B cell (primary cell): ENCODE data around the gene IGF1. TPM values are rescaled to one million over a fixed set of nuclear protein-coding genes. Genes with fewer than 3 reads are reported as not detected.

Experiments
- ATAC-seq: fragments of 200-7000 bp; cut with Tn5 transposase; one replicate; pipeline ENCODE4 v1.10.0; 2021; ENCODE audit warnings: low read depth, mild to moderate bottlenecking, moderate number of reproducible peaks, moderate library complexity
- CTCF ChIA-PET: fragments of 350-600 bp; sonication (Branson Sonifier 250); formaldehyde crosslinking; loops from one replicate; lab custom pipeline; 2021; ENCODE audit warnings: antibody characterized with exemption, inconsistent platforms; lab: Charles Lee
- POLR2A ChIA-PET: fragments of 350-600 bp; sonication (Branson Sonifier 250); formaldehyde crosslinking; loops from one replicate; lab custom pipeline; 2021; ENCODE audit warnings: antibody characterized with exemption; lab: Charles Lee
- DNase-seq: peaks from one replicate; pipeline ENCODE4 v3.0.0; 2013
- H2AFZ ChIP-seq: 2 replicates; pipeline ENCODE4 v1.6.1; 2012; ENCODE audit warnings: mild to moderate bottlenecking, low read depth, low read length; ENCODE audit not compliant: insufficient read depth, poor library complexity, severe bottlenecking
- H3K27ac ChIP-seq, 2 donors: 1 replicate in 1 of 2; 2 replicates in 1 of 2; pipeline ENCODE4 v1.5.1; 2012 to 2013; ENCODE audit warnings: low read length in 2 of 2, mild to moderate bottlenecking in 2 of 2, moderate library complexity in 1 of 2
- H3K27me3 ChIP-seq, 4 experiments: fragments of 200-600 bp in 1 of 4; sonication (generic) in 1 of 4; replicated peaks in 1 of 4; 1 replicate in 2 of 4; 2 replicates in 2 of 4; pipeline versions ENCODE4 v1.6.1 to v1.7.0; 2013 to 2016; ENCODE audit warnings: low read length in 3 of 4, mild to moderate bottlenecking in 2 of 4, mixed read lengths in 1 of 4, moderate library complexity in 1 of 4; ENCODE audit not compliant: insufficient read depth in 4 of 4, control insufficient read depth in 3 of 4; ENCODE audit errors: control extremely low read depth in 1 of 4
- H3K36me3 ChIP-seq, 2 experiments: replicated peaks in 1 of 2; 1 replicate in 1 of 2; 2 replicates in 1 of 2; pipeline versions ENCODE4 v1.6.1 to v1.7.1; 2013; ENCODE audit warnings: low read length in 1 of 2; ENCODE audit not compliant: insufficient read depth in 2 of 2, control insufficient read depth in 1 of 2; ENCODE audit errors: control extremely low read depth in 1 of 2, extremely low read depth in 1 of 2
- H3K4me1 ChIP-seq, 2 donors: fragments of 200-600 bp in 1 of 2; sonication (generic) in 1 of 2; 1 replicate in 1 of 2; 2 replicates in 1 of 2; pipeline versions ENCODE4 v1.5.1 to v1.6.1; 2013 to 2017; ENCODE audit warnings: low read length in 2 of 2; ENCODE audit not compliant: control insufficient read depth in 2 of 2, insufficient read depth in 2 of 2
- H3K4me2 ChIP-seq: replicated peaks from 2 replicates; pipeline ENCODE3; 2012; ENCODE audit warnings: mild to moderate bottlenecking, low read depth, low read length; ENCODE audit not compliant: poor library complexity, severe bottlenecking
- H3K4me3 ChIP-seq, 5 experiments: fragments of 200-600 bp in 1 of 5; sonication (generic) in 1 of 5; 1 replicate in 3 of 5; 2 replicates in 2 of 5; pipeline versions ENCODE4 v1.5.1 to v1.7.0; 2011 to 2016; ENCODE audit warnings: low read length in 4 of 5, mild to moderate bottlenecking in 4 of 5, low read depth in 2 of 5, control low read depth in 1 of 5, moderate library complexity in 1 of 5; ENCODE audit not compliant: insufficient read depth in 1 of 5; ENCODE audit errors: control extremely low read depth in 1 of 5, extremely low read depth in 1 of 5
- H3K79me2 ChIP-seq: fragments of 200-600 bp; sonication (generic); one replicate; pipeline ENCODE4 v1.6.0; 2016; ENCODE audit warnings: low read length; ENCODE audit not compliant: control insufficient read depth, insufficient read depth
- H3K9ac ChIP-seq: fragments of 200-600 bp; sonication (generic); 2 replicates; pipeline ENCODE4 v1.6.1; 2017; ENCODE audit warnings: mild to moderate bottlenecking, low read length, moderate library complexity
- H3K9me3 ChIP-seq, 3 donors: one replicate each; pipeline versions ENCODE4 v1.6.1 to v1.7.1; 2013; ENCODE audit warnings: low read length in 2 of 3; ENCODE audit not compliant: control insufficient read depth in 2 of 3, insufficient read depth in 1 of 3; ENCODE audit errors: control extremely low read depth in 1 of 3
- H4K20me1 ChIP-seq: 2 replicates; pipeline ENCODE4 v1.6.0; 2012; ENCODE audit warnings: mild to moderate bottlenecking, low read length; ENCODE audit not compliant: insufficient read depth, control insufficient read depth, poor library complexity, severe bottlenecking
- H3K27ac Mint-ChIP-seq: one replicate; pipeline ENCODE4 v1.8.0; 2021; ENCODE audit warnings: mixed read lengths
- H3K27me3 Mint-ChIP-seq: one replicate; pipeline ENCODE4 v1.8.0; 2021; ENCODE audit warnings: mixed read lengths
- H3K4me1 Mint-ChIP-seq: one replicate; pipeline ENCODE4 v1.8.0; 2021; ENCODE audit warnings: mixed read lengths
- H3K4me3 Mint-ChIP-seq: one replicate; pipeline ENCODE4 v1.8.0; 2021; ENCODE audit warnings: mixed read lengths
- H3K9me3 Mint-ChIP-seq: one replicate; pipeline ENCODE4 v1.8.0; 2022; ENCODE audit warnings: mixed read lengths; ENCODE audit not compliant: insufficient read depth
- EZH2 ChIP-seq: IDR thresholded peaks from 2 replicates; pipeline ENCODE4 v1.6.1; 2012; ENCODE audit warnings: borderline replicate concordance, low read depth, mild to moderate bottlenecking, moderate library complexity, low read length; ENCODE audit not compliant: insufficient read depth, poor library complexity, severe bottlenecking
- WGBS: methylation state at CpG from one replicate; pipeline ENCODE4 v1.1.5; 2013; ENCODE audit warnings: missing lambda C conversion rate; ENCODE audit not compliant: insufficient coverage; 5-methylcytosine and 5-hydroxymethylcytosine counted together
- intact Hi-C: fragments of 100-400 bp; cut with micrococcal nuclease; formaldehyde crosslinking; loops from one replicate; pipeline ENCODE4 v1.10.0; 2022
- polyA plus RNA-seq: library from polyadenylated mRNA; depleted of rRNA; stranded (reverse); fragments of >200 nt; gene quantifications from 2 replicates; pipeline ENCODE4 v1.2.3, GENCODE V29; 2012
- total RNA-seq, 2 donors: library from RNA; stranded (reverse); fragments of 120-200 nt in 1 of 2; gene quantifications; 1 replicate in 1 of 2; 2 replicates in 1 of 2; pipeline versions ENCODE4 v1.2.3 to v1.2.4, GENCODE V29; 2013 to 2022
- TF ChIP-seq, protein P1 (sequence below): fragments of 200-600 bp; IDR thresholded peaks from one replicate; pipeline ENCODE4 v1.8.0; 2022; ENCODE audit warnings: antibody characterized with exemption, mild to moderate bottlenecking

Gene IGF1
- total and polyA plus RNA-seq, 2 donors (not counting 1 experiment from before 2014, with no cell fraction given) = 0.21 TPM; not detected in 1

DNA sequence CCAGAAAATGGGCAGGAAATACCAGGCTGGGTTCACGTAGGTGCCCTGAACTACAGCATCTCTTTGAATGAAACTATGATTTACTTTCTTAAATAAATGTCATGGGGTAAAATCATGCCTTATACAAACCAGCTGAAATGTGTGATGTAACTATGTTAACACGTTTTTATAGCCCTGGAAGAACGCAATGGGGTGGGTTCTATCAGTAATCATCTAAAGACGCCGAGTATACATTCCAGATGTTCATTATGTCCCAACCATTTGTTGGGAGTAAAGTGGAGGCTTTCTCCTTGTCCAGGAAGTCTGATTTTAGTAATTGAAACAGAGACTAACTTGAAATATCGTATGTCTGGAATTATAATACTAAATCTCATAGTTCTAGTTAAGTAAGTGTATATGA, 16.2 kb upstream of the IGF1 start:
- Mint-ChIP-seq H3K27me3 (peaks cover 33% of the 10 kb centered on the region), H3K4me3 (no peak overlapping the region), H3K9me3 (no peaks in the 10 kb centered on the region), H3K4me1 (no peaks in the 10 kb centered on the region), H3K27ac (no peak overlapping the region)
- DNase-seq (no peak), ATAC-seq (no peak)
- intact Hi-C loops = no loop called here
- H3K36me3 ChIP-seq = no peaks in the 10 kb centered on the region
- TF ChIP-seq, protein P1, sequence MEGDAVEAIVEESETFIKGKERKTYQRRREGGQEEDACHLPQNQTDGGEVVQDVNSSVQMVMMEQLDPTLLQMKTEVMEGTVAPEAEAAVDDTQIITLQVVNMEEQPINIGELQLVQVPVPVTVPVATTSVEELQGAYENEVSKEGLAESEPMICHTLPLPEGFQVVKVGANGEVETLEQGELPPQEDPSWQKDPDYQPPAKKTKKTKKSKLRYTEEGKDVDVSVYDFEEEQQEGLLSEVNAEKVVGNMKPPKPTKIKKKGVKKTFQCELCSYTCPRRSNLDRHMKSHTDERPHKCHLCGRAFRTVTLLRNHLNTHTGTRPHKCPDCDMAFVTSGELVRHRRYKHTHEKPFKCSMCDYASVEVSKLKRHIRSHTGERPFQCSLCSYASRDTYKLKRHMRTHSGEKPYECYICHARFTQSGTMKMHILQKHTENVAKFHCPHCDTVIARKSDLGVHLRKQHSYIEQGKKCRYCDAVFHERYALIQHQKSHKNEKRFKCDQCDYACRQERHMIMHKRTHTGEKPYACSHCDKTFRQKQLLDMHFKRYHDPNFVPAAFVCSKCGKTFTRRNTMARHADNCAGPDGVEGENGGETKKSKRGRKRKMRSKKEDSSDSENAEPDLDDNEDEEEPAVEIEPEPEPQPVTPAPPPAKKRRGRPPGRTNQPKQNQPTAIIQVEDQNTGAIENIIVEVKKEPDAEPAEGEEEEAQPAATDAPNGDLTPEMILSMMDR = no peak
- ChIA-PET CTCF (no interaction called here), POLR2A (no interaction called here)
- no peaks in the 10 kb centered on the region for H4K20me1 ChIP-seq
- H3K9me3 ChIP-seq = peaks cover 0 to 8% (median 0%) of the 10 kb centered on the region in 3 donors
- H3K27me3 ChIP-seq = peaks cover 0 to 10% (median 8%) of the 10 kb centered on the region in 4 experiments
- H3K27ac ChIP-seq = no peak overlapping the region
- no peak overlapping the region for H3K4me2 ChIP-seq
- H3K4me1 ChIP-seq = no peaks in the 10 kb centered on the region
- no CpG with 5 or more reads among the region's 6 CpGs for WGBS
- H3K9ac ChIP-seq = no peak overlapping the region
- no peaks in the 10 kb centered on the region for H3K79me2 ChIP-seq
- no peak overlapping the region for H3K4me3 ChIP-seq
- H2AFZ ChIP-seq = no peak overlapping the region

DNA sequence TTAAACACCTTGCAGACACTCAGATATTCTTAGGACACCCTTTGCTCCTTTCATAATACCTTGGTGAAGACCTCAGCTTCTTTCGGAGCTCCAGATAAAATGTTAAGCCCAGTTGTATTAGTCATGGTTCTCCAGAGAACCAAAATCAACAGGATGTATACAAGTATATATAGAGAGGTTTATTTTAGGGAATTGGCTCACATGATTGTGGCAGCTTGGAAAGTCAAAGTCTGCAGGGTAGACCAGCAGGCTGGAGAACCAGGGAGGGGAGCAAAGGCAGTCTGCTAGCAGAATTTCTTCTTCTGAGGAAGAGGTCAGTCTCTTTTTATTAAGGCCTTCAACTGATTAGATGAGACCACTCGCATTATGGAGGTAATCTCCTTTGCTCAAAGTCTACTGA, 6.9 kb upstream of the IGF1 start:
- Mint-ChIP-seq H3K4me3 (no peak overlapping the region), H3K9me3 (no peaks in the 10 kb centered on the region), H3K27ac (no peak overlapping the region), H3K27me3 (peaks cover 13% of the 10 kb centered on the region), H3K4me1 (peaks cover 25% of the 10 kb centered on the region)
- no peak overlapping the region for H2AFZ ChIP-seq
- intact Hi-C loops = no loop called here
- H3K79me2 ChIP-seq = no peaks in the 10 kb centered on the region
- H3K9ac ChIP-seq = no peak overlapping the region
- H3K4me1 ChIP-seq = peaks cover 19 to 23% of the 10 kb centered on the region in 2 donors
- POLR2A ChIA-PET = no interaction called here
- no peak overlapping the region for H3K4me3 ChIP-seq
- CTCF ChIA-PET = interaction anchor here (1.6 kb wide), 1 partner anchor 546 kb away, joined by 3 read pairs; no protein-coding TSS in a partner anchor
- DNase-seq (no peak), ATAC-seq (no peak)
- no peaks in the 10 kb centered on the region for H3K36me3 ChIP-seq
- no peaks in the 10 kb centered on the region for H4K20me1 ChIP-seq
- H3K27me3 ChIP-seq = peaks cover 0 to 2% (median 0%) of the 10 kb centered on the region in 4 experiments
- no peak overlapping the region for H3K4me2 ChIP-seq
- no CpG with 5 or more reads among the region's 2 CpGs for WGBS
- H3K27ac ChIP-seq = no peak overlapping the region
- H3K9me3 ChIP-seq = no peaks in the 10 kb centered on the region
- TF ChIP-seq, protein P1 = no peak
- no peak for TF ChIP-seq EZH2
